HG03521 (cell line): ENCODE results near the gene ODF2L.
A peak's percentile ranks its signal among the peaks of the same experiment; 100 is the strongest.

ENCODE experiments used
- ATAC-seq: cut with Tn5 transposase; IDR thresholded peaks from one replicate; pipeline ENCODE4 v1.9.1; 2021; ENCODE audit warnings: mild to moderate bottlenecking, moderate library complexity; ENCODE audit not compliant: unreplicated experiment

ODF2L gene, protein sequence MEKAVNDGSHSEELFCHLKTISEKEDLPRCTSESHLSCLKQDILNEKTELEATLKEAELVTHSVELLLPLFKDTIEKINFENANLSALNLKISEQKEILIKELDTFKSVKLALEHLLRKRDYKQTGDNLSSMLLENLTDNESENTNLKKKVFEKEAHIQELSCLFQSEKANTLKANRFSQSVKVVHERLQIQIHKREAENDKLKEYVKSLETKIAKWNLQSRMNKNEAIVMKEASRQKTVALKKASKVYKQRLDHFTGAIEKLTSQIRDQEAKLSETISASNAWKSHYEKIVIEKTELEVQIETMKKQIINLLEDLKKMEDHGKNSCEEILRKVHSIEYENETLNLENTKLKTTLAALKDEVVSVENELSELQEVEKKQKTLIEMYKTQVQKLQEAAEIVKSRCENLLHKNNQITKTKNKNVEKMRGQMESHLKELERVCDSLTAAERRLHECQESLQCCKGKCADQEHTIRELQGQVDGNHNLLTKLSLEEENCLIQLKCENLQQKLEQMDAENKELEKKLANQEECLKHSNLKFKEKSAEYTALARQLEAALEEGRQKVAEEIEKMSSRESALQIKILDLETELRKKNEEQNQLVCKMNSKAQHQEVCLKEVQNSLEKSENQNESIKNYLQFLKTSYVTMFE

DNA sequence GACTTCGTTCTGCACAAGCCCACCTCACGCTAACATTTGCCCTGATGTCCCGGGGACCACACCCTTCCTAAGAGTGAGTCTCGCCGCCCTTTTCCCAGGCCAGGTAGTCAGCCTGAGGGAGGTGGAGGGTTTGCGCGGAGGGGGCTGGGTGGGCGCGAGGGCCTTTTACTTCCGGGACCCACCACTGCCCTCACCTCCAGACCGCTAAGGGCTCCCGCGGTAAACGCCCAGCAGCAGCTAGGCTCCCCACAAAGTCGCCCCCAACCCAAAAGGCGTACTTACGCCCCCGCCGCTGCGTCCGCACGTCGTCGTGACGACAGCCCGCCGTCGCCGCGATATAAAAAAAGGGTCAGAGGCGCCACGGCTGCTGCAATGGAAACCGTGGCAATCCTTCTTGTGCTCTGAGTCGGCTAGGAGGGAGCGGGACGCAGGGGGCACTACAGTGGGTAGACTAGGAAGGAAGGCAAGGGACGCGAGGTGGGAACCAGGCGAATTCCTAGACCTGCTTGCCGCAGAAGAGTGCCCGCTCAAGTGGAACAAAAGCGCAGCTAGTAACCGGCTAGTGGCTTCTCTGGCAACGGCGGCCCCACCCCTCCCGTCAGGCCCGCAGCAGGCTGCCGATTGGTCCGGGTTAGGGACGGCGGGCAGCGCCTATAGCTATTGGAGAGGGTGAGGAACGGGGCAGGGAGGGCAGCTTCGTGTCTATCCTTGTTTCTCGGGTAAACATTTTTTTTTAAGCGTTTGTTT lies at the start of gene ODF2L:
ODF2L (minus strand) TSS at position 573 of the 747 bp plus-strand sequence. CDS start 9,296 bp downstream, outside the sequence.
- peak; percentile 100 for ATAC-seq

DNA sequence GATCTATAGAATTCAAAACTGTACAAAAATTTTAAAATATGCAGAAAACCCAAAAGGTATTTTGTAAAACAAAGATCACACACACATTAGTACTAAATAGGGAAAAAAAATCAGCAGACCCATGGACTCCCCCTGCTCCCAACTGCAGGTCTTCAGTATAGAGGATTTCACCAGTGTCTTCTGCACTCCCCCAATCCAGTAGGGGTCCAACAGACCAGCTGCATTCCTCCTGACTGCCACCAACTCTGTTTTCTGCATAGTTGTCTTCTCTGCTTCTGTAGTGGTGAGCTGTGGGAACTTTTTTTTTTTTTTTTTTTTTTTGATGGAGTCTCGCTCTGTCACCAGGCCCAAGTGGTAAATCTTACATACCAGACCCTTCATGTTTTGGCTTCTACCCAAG lies 49.8 kb upstream of the ODF2L start:
- ATAC-seq, result no peak

DNA sequence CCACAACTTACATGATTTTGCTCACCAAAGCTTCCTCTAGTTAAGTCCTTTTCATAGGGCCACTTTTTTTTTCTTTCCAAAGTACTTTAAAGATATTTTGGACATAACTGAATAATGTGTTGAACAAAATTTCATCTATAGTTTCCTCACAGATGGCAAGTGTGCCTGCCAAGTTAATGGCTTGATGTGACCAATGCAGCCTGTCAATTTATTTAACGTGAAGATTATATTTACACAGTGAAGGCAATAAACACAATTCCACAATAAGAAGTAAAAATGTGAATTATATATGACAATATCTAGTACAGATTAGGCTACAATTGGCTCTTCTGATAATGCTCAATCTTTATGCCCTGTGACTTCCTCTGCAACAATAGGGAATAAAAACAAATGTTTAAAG lies 45.9 kb upstream of the ODF2L start:
- ATAC-seq, result no peak

DNA sequence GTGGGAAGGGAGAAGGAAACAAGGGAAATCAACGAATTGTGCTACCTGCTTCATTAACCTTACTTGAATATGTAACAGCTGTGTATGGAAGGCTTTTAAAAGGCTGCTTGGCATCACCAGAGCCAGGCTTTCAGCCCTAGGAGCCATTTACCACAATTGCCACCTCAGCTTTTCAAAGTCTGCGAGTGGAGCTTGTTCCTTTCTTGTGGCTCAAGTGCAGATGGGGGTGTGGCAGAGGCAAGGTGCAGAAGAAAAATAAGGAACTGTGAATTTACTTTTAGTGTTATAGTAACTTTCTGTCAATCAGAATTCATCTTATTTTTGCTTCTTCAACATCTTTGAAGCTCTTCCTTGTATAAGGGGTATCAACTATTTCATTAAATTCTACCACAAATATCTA lies 45.5 kb upstream of the ODF2L start:
- ATAC-seq, result no peak

DNA sequence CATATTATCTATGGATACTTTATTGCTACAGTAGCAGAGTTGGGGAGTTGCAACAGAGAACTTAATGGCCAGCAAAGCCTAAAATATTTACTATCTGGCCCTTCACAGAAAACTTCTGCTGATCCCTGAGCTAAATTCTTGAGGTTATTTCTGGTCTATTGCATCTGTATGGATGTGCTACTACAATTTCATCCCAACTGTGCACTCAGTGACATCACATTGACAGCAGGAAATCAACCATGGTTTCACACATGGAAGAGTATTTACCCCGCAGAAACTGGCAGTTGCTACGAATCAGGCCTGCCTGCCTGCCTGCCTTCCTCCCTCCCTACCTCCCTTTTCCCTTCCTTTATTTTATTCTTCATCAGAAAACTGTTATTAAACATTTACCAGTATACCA lies 39.9 kb upstream of the ODF2L start:
- ATAC-seq, result no peak

DNA sequence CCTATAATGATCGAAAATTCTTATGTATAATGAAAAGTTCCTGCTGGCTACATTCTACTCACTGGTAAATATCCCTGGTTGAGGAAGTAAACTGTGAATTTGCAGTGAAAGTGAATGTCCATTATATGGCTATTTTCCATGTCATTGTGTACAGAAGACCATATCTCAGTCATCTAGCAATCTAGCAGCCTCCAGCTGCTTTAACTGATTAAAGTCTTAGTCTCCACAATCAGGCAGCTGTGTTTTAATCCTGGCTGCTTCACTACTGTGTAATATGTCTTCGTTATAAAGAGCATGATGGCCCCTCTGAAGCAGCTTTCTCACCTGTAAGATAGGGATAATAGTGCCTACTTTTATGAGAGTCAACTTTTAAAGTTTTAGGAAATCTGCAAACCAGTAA lies 39.2 kb upstream of the ODF2L start:
- no peak for ATAC-seq

DNA sequence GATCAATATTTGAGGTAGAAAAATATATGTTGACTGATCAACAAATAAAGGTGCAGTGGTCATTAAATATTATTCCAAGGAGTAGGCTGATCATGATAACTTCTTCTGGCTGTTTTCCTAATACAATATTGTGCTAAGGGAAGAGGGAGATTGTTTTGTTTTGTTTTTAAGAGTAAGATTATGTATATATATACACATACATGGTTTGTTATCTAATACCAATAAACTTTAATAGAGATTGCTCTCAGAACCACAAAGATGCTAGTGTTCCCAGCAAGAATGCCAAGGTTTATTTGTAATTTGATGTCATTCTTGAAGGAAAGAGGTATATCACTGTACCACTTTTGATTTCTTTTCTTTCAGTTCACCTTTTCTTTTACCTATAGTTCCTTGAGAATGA lies 37.9 kb upstream of the ODF2L start:
- no peak for ATAC-seq

DNA sequence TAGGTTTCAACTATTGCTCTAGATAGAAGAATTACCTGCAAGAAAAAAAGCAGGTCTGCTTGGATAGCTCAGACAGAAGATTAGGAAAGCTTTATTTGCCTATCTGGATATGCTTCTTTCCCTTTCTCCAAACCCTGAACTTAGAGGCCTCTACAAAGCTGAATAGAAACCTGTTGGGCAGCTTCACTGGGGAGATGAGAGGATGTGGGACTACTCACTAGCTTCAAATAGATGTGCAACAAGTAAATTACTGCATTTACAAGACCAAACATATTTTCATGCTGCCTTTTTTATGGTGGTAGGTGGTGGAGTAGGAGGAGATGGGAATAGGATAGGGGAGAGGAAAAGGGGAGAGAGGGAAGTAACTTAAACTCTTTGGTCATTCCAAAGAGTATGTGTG lies 34.3 kb upstream of the ODF2L start:
- ATAC-seq, result no peak

DNA sequence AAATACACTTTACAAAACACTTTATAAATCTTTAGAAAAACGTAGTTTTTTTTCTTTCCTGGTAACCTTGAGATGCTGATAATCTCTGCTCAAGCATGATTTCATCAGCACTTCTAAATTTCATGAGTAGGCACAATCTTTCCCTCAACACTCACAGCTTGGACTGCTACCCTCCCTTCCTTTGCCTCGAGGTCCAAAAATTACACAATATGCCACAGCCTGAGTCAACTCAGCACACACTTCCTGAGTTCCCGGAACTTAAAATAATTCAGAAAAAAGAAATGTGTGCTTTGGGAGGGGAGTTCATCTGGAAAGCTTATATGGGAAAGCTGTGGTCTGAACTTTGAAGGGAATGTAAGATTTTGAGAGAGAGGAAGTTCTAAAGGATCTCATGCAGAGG lies 33.7 kb upstream of the ODF2L start:
- ATAC-seq, result no peak

DNA sequence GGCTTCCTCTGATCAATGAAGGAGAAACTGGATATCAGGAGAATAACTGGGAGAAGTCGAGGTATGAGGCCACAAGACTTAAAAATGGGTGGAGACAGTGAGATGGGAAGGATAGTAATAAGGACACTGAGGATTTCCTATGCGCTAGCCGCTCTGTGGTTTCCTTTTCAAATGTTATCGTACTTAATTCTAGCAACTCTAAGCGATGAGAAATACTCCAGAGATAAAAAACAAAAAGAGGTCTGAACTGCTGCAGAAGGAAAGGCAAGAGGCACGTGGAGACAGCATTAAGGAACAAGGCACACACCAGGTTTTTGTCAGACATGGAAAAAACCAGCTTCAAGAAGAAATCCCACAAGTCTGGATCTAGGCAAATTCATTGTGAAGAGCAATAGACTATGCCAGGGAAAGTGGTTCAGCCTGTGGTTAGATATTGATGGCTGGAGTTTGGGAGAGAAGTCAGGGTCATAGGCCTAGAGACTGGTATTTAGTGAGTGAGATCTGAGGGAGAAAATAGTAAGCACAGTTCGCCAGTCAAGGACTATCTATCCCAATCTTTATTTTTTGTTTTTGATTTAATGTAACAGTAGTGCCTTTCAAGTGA lies 33.1 kb upstream of the ODF2L start:
- ATAC-seq, result no peak

DNA sequence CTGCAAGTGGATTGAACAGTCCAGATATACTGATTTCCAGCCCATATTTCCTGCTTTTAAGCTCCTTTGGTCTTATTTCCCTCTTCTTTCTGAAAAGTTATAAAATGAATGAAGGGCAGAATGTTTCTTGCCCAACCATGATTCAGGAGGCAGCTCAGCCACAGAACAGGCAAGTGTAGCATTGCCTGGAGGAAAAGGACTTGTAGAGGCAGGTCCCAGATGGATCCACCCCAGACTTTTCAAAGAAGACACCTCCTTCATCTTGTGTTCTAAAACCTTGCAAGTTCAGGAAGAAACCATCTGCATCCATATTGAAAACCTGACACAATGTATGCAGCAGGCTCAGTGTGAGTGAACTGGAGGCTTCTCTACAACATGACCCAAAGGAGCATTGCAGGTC lies 27.8 kb upstream of the ODF2L start, which contains the start of gene CLCA2:
CLCA2 (plus strand) TSS at position 299 of the 400 bp plus-strand sequence; CDS start at position 376, 77 bp downstream.
- ATAC-seq, result no peak

DNA sequence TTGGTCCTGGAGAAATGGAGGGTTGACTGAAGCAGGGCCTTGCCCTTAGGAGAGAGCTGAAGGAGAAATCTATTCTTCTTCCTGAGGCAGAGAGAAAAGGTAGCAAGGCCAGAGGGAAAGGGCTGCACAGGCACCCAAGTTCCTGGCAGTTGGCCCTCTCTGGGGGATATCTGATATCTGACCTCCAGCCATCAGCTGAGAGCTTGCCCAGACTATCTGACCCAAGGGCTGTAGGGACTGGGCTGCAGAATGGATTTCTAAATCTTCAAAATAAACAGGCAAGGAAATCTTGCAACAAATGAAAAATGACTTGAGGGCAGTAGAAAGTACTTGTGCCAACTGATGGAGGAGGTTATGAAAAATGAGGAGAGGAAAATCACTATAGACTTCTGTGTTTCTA lies 27.4 kb upstream of the ODF2L start:
- ATAC-seq, result no peak

DNA sequence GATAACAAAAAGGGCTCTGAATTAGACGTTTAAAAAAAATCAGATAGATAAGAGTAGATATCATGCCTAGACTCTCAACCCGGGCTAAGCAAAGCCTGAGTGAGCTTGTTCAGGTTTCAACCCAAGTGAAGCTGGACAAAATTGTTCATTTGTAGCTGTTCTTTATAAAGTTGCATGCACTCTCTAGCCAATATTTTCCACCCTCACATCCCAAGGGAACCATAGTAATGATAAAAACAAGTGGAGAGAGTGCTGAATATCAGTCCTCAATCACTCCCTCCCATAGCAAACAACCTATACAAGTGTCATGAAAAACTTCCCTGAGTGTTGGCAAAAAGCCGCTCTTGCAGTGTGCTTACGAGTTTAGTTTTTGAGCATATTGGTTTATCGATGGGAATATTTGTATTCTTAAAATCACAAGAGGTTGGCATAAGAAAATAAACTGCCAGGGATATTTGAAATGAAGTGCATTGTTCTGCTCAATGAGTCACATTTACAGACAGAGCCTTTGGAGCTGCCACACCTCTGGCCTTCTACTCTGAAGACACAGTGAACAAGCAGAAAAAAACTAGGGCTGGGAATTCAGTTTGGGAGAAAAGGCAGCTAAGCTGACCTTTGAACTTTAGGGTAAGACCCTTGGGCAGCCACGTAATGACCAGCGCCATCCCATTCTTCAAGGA lies 25.6 kb upstream of the ODF2L start:
- no peak for ATAC-seq

DNA sequence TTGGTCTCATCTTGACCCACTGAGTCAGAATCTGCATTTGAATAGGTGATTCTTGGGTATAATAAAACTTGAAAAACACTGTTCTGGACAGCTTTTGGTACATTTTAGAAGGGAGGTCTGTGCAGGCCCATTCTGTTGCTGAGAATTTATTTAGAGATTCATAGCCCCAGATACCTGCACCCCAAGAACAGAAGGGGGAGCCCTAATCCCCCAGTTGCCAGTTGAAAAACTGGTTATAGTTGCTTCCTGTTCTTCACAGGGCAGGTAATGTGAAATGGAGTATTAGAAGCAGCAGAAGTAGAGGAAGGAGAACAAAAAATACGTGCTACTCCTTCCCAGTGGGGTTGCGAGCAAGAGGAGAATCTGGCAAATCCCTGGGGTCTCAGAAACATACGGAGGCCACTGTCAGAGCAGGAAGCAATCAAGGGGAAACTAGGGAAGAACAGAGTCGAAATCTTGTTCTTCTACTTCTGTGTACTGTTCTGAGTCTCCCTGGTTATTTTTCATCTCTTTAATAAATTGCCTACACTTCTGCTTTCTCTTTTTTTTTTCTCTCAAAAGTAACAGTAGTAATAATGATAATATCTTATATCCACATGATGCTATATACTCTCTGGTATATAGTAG lies 23.3 kb upstream of the ODF2L start:
- ATAC-seq, result peak; percentile 79

DNA sequence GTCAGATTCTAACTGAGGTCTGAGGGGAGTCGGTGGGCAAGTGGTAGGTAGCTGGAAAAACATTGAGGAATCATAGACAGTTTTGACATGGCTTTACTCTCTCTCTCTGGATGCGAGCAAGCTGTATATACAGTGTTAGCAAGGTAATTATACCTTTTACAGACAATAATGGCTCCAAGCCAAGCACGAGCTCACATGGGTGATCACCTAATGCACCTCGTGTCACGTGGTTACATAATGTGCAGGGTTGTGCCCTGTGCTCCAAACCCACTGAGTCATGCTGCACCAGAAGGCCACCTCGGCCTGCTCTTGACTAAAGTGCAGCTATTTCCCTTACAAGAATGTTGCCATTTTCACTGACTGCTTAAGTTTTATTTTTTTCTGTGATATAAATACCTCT lies 20.2 kb upstream of the ODF2L start:
- ATAC-seq, result no peak

DNA sequence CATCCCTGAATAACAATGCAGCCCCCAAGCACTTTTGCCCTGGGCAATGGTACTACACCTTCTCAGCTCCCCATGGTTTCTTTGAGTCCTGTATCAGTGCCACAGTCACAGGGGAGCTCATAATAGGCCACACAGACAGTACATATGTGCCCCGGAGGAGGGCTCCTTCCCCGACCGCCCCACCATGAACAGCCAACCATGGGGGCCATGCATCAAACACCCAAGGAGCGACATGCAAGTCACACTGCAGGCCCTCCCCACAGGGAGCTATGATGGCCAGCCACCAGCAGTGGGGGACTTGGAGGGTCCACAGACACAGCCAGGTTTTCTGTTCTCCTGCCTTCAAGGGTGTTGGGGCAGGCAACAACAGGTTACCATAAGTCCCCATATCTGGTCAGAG lies 14.8 kb upstream of the ODF2L start:
- no peak for ATAC-seq

DNA sequence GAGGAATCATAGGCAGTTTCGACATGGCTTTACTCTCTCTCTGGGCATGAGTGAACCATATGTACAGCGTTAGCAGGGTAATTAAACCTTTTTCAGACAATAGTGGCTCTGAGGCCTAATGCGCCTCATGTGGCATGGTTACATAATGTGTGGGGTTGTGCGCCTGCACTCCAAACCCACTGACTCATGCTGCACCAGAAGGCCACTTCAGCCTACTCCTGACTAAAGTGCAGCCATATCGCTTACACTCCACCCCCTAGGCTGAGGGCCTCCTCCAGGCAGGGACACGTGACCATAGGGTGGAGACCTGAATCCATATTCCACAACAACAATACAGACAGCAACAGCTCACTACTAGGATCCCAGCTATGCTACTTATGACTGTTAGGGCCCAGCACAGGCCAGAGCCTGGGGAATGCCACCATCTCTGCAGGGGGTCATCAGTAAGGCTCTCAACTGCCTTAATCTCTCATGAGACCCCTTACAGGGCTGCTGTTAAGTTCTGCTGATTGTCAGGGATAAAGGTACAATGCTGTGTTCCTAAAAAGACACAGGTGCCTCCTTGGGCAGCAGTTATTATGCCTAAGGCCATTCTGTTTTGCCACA lies 13.4 kb upstream of the ODF2L start:
- ATAC-seq, result no peak

DNA sequence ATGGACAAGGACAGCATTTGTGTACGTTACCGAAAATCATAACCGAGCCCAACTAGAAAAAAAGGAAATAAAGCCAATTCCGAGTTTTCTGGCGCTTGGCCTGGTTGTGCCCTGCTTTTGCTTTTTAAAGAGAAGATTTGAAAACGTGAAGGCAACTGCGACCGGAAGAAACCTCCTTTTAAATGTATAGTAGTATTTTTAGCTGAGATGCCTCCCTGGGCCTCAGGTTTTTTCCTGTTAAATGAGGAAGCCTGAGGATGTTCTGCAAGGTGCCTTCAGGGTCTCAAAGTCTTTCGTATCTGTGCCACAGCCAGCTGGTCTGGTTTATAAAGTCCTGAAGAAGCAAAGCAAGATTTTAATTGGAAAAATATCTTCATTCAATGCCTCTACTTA lies 371 bp upstream of the ODF2L start:
- ATAC-seq, result peak; percentile 5

DNA sequence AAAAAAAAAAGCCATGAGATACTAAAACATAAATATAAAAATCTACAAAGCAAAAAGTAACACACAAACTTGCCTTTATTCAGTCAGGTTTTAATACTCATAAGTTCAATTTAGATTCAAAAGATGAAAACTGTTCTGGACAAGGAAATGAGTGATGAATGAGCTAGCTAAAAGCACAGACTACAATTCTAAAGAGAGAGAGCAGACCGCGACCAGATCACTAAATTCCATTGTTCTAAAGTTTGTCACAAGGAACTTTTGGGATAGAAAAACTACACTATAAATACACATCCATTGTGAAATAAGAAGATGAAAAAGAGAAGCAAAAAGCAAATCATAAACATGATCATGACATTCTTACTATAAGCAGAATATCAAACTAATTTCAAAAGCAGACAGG lies 1.7 kb downstream of the ODF2L start:
- ATAC-seq, result no peak

DNA sequence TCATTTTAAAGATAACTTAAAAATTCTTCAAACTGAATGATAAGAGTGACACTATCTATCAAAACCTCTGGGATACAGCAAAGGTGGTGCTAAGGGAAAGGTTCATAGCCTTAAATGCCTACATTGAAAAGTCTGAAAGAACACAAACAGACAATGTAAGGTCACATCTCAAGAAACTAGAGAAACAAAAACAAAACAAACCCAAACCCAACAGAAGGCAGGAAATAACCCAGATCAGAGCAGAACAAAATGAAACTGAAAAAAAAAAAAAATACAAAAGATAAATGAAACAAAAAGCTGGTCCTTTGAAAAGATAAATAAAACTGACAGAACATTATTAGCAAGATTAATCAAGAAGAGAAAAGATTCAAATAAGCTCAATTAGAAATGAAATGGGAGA lies 6.8 kb downstream of the ODF2L start:
- peak; percentile 77 for ATAC-seq
